Gastrocnemius medialis (tissue), 4 donors: Measurements from ENCODE around the gene PNPLA3.

Experiments used
- CTCF ChIP-seq, 5 experiments: fragments of 450-650 bp in 3 of 5; fragments of 200-600 bp in 2 of 5; sonication (generic) in 2 of 5; IDR thresholded peaks in 4 of 5; conservative IDR thresholded peaks in 1 of 5; 1 replicate in 4 of 5; 2 replicates in 1 of 5; pipeline ENCODE4 v1.5.1; 2016 to 2019; ENCODE audit warnings: antibody characterized with exemption in 5 of 5, mild to moderate bottlenecking in 3 of 5, moderate library complexity in 3 of 5
- POLR2A ChIP-seq, 2 donors: fragments of 450-650 bp; IDR thresholded peaks; one replicate each; pipeline ENCODE4 v1.6.1; 2017; ENCODE audit warnings: antibody characterized with exemption in 2 of 2, mild to moderate bottlenecking in 2 of 2, moderate library complexity in 2 of 2

- no peak for TF ChIP-seq CTCF (IDR thresholded peaks at IDR 0.05 in 4 of 5, conservative IDR thresholded peaks at IDR 0.05 in 1 of 5)
- no peak for TF ChIP-seq POLR2A (IDR thresholded peaks at IDR 0.05)
Observed at GRCh38 chr22:43921370-43921769, 2.2 kb upstream of the PNPLA3 start.
